Pulmonary artery endothelial cell (primary cell): Measurements from ENCODE around the gene MYLK3. TPM values are rescaled to one million over a fixed set of nuclear protein-coding genes. Genes with fewer than 3 reads are reported as not detected.

Source experiments
- DNase-seq: peaks from one replicate; pipeline ENCODE4 v3.0.0-alpha.2; 2011; ENCODE audit warnings: low read depth, low spot score
- total RNA-seq: library from RNA; depleted of rRNA; stranded (reverse); fragments of >200 nt; gene quantifications from 2 replicates; pipeline ENCODE4 v1.2.3, GENCODE V29; 2014

The MYLK3 gene
- total RNA-seq, 1 donor from 2014 or later, result under 0.01 TPM

DNA sequence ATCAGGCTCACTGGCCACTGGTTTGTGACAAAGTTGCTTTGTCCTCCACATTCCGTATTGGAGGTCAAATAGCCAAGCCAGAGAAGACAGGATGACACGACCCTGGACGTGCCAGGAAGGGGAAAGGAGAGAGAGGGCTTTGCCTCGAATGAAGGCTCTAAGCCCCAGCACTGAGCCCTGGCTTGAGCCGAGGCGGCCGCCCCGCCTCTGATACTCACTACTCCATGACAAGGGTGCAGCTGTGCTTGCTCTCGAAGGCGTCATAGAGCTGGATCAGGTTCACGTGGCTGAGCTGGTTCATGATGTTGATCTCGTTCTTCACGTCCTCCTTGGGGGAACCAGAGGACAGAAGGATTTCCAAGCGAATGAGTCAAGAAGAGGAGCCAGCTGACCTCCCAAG is 19.3 kb downstream of the MYLK3 start:
- DNase-seq, result no peak

GRCh38 chr16:46727630-46728029 is 20.5 kb downstream of the MYLK3 start:
- no peak for DNase-seq

GRCh38 chr16:46727184-46727583 is 21.0 kb downstream of the MYLK3 start:
- DNase-seq, result no peak

GRCh38 chr16:46721885-46722284 is 26.3 kb downstream of the MYLK3 start:
- no peak for DNase-seq

DNA sequence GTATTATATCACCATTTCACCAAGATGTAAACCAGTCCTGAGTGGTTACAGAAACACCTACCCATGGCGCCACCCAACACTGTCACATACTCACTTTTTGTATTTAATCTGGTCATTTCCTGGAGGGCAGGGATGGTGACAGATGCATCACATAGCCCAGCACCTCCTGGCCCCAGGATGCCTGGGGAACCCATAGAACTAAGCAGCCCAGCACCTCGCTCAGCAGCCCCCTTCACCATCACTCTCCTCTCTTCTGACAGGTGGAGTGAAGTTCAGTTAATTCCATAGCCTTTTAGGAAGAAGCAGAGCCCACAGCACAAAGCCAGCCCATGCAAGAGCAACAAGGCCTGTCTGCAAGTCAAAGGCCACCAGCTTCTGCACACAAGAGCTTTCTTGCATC is 27.5 kb downstream of the MYLK3 start:
- no peak for DNase-seq

- DNase-seq, result no peak
These were observed 28.6 kb downstream of the MYLK3 start for GRCh38 chr16:46719528-46719927.

DNA sequence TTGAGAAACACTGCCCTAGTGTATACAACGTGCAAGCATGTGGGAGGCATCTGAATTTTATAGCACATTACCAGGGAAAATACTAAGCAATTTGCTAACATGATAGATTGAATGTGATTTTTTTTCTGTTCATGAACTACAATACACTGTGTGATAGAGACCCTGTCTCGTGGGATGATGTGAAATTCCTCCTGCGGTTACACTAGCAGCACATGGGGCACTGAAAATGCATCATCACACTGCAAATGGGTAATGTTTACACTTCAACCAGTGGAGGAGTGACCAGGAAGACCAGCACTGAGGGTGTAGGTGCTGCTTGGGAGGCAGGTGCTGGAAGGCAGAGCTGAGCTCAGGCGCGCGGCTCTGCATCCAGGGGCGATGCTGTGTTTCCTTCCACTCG is 29.9 kb downstream of the MYLK3 start:
- no peak for DNase-seq

DNA sequence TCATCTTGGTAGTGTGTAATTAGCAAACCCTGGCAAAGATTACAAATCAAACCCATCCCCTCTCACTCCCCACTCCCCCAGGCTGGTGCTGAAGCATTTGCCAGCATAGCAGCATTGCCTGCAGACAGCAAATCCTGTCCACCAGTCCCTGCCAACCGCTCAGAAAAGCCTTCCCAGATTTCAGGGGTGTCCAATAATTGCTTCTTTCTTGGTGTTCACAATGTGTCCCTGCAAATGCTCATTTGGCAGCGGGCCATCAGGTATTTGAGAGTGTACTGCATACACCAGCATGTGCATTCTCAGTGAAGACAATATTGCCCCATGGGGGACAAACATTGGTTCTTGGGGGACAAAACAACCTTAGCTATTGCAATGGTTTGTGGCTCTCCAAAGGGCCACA is 30.5 kb downstream of the MYLK3 start:
- no peak for DNase-seq

DNA sequence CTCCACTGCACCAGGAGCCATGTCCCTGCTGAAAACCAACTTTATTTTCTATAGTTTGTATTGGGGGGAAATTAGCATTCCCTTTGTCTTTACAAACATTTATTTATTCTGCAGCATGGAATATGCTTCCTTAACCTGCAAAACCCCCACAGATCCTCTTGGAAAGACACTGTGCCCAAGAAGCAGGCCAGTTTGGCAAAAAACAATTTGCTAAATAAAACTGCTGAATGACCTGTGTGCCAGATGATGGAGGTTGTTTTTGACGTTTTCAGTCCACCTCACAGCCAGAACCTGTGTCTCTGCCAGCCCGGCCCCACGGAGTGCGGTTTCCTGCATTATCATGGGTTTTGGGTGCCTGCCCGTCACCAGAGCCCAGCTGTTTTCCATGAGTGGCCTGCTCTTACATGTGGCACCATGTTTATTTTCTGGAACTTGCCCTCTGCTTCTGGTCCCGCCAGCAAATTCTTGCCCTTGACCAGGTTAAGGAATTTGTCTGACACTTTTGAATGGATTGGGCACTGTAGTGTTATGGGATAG is 32.3 kb downstream of the MYLK3 start:
- DNase-seq, result no peak

DNA sequence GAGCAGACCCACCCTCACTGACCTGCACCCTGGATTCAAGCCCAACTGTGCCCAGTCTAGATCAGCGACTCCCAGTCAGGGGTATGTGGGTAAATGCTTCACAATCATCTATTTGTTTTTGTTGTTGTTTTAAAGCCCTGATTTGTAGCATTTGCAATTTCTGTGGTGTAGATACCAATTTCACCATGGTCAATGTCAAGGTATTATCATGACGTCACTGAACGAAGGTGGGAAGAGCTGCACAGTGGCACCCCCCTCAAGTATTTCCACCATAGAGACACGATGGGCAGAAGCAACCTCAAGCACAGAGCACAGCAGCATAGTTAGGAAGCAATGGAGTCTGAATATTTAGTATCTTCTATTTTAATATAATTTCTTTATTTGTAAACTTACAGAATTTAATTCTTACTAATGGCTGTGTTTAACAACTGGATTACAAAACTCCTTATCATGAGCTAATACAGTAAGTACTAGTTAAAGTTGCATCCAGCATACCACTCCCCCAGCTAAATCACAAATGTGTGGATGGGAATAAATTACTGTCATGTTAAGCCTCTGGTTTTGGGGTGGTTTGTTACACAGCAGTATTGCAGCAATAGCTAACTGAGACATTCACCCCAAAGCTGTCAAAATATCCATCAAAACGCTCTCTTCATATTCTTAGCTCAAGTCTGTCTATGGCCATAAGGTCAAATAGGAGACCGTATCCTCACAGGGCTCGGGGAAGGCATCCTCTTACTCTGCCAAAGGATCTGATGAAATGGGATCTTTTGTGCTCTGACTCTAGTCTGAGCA is 33.1 kb downstream of the MYLK3 start:
- no peak for DNase-seq

DNA sequence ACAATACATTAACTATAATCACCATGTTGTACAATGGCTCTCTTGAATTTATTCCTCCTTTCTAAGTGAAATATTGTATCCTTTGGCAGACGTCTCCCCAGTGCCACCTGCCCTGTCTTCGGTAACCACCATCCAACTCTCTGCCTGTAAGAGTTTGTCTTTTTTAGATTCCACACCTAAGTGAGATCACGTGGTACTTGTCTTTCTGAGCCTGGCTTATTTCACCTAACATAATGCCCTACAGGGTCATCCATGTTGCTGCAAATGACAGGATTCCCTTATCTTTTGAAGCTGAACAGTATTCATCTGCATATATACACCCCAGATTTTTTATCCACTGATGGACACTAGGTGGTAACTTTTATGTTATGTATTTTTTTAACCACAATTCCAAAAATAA is 34.5 kb downstream of the MYLK3 start:
- DNase-seq, result no peak

- no peak for DNase-seq
These were observed 35.2 kb downstream of the MYLK3 start for GRCh38 chr16:46712911-46713310.

- DNase-seq, result no peak
These were observed 36.8 kb downstream of the MYLK3 start for GRCh38 chr16:46711106-46712058.

DNA sequence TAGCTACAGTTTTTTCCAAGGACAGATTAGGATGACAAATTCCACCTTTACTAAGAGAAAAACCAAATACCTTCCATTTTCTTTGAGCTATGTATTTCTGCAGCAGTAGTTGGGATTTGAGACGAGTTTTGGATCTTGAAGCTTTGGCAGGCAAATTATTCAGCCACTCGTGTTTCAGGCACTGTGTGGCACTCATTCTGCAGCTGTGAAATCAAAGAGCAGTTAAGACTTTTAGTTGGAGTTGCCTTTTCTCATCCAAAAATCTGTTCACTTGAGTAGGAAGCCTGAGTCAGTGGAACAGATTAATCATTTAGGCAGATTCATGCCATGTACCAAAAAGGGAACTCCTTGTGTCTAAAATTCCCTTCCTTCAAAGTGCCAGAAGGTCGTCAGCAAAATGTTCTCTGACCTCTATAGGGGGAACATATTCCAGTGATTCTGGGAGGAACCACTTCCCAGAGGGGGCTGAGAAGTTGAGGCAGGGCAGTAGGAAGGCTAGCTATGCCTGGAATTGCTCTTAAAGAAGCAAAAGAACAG is 38.6 kb downstream of the MYLK3 start:
- DNase-seq, result no peak

GRCh38 chr16:46706642-46707041 is 41.5 kb downstream of the MYLK3 start:
- DNase-seq, result no peak

DNA sequence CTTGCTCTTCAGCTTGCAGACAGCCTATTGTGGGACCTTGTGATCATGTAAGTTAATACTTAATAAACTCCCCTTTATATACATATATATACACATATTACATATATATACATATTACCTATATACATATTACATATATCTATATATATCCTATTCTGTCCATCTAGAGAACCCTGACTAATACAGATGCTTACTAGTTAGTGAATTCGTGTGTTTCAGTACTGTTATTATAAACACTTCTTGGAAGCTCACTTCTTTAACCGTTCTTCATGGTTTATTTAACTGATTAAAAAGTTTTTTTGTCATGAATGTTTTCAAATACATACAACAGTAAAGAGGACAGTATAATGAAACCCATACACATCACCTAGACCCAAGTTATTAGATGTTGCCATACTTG is 46.1 kb downstream of the MYLK3 start:
- DNase-seq, result no peak

- no peak for DNase-seq
These were observed 46.5 kb downstream of the MYLK3 start for GRCh38 chr16:46701615-46702014.

- no peak for DNase-seq
These were observed 48.1 kb downstream of the MYLK3 start for GRCh38 chr16:46700048-46700447.

DNA sequence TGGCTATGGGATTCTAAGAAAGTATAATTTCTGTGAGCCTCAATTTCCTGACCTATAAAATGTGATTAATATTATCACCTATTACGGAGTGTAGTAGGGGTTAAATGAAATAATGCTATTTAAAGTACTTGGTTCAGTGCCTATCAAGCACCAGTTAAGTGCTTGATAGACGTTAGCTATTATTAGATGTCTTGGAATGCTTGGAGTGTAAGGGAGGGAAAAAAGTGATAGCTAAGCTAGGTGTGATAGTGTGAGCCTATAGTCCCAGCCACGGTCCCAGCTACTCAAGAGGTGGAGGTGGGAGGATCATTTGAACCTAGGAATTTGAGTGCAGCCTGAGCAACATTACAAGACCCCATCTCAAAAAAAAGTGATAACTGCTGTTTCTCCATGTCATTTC is 51.2 kb downstream of the MYLK3 start:
- no peak for DNase-seq

GRCh38 chr16:46695937-46696336 is 52.2 kb downstream of the MYLK3 start:
- no peak for DNase-seq

DNA sequence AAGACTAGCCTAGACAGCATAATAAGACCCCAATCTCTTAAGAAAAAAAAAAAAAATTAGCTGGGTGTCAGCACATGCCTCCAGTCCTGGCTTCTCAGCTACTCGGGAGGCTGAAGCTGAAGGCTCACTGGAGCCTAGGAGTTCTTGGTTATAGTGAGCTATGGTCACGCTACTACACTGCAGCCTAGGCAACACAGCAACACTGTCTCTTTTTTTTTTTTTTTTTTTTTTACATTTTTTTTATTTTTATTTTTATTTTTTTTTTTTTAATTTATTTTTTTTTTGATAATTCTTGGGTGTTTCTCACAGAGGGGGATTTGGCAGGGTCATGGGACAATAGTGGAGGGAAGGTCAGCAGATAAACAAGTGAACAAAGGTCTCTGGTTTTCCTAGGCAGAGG is 54.5 kb downstream of the MYLK3 start:
- DNase-seq, result no peak

- DNase-seq, result no peak
These were observed 56.4 kb downstream of the MYLK3 start for GRCh38 chr16:46691726-46692125.
